Upper lobe of right lung (tissue), 1 donor: ENCODE measurements around the gene VSX1. TPM values are rescaled to one million over a fixed set of nuclear protein-coding genes. Genes with fewer than 3 reads are reported as not detected.

Experiments
- ATAC-seq: fragments of 200-7000 bp; cut with Tn5 transposase; one replicate; pipeline ENCODE4 v1.9.1; 2020; ENCODE audit warnings: mild to moderate bottlenecking, moderate library complexity
- DNase-seq: peaks from one replicate; pipeline ENCODE4 v3.0.0-alpha.2; 2020
- H3K27ac ChIP-seq: fragments of 200-600 bp; one replicate; pipeline ENCODE4 v1.8.0; 2022
- H3K27me3 ChIP-seq: fragments of 200-600 bp; one replicate; pipeline ENCODE4 v1.8.0; 2022; ENCODE audit warnings: mild to moderate bottlenecking
- H3K36me3 ChIP-seq: fragments of 200-600 bp; one replicate; pipeline ENCODE4 v1.8.0; 2022
- H3K4me1 ChIP-seq: fragments of 200-600 bp; one replicate; pipeline ENCODE4 v1.8.0; 2022
- H3K4me3 ChIP-seq: fragments of 200-600 bp; one replicate; pipeline ENCODE4 v1.8.0; 2022; ENCODE audit warnings: mild to moderate bottlenecking
- H3K9me3 ChIP-seq: fragments of 200-600 bp; one replicate; pipeline ENCODE4 v1.8.0; 2022
- intact Hi-C: fragments of 100-400 bp; cut with DNase I; formaldehyde crosslinking; loops from one replicate; pipeline ENCODE4 v1.11.0; 2022
- total RNA-seq: library from RNA; stranded (reverse); fragmentation: NEBNext Ultra II Directional; extraction: Animal tissue kit (Norgen Biotek cat#: 25700); gene quantifications from one replicate; pipeline ENCODE4 v1.2.1, GENCODE V29; 2021
- TF ChIP-seq, protein P1 (sequence below): fragments of 200-600 bp; IDR thresholded peaks from one replicate; pipeline ENCODE4 v1.8.0; 2022; ENCODE audit warnings: antibody characterized with exemption
- donor health status: DM: no; HTN: yes; CAD: no; lungs with severe emphysema.

The VSX1 gene
- total RNA-seq, 1 donor from 2014 or later, result not detected

DNA sequence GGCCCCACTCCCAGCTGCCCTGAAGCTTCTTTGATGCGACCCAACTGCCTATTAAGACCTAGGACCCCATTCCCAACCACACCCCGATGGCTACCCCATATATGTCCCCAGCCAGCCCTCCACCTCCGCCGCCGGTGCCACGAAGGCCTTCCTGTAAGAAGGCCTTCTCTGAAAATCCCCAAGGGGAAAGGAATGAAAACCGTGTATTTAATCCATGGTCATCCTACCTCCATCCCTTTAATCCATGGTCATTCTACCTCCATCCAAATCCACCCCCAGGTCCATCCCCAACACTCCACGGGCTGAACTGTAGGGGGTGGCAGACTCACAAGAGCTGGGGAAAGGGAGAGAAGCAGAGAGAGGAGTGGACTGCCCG is 545 bp upstream of the VSX1 start:
- intact Hi-C loops, result no loop called here
- no peak for DNase-seq
- TF ChIP-seq, protein P1, sequence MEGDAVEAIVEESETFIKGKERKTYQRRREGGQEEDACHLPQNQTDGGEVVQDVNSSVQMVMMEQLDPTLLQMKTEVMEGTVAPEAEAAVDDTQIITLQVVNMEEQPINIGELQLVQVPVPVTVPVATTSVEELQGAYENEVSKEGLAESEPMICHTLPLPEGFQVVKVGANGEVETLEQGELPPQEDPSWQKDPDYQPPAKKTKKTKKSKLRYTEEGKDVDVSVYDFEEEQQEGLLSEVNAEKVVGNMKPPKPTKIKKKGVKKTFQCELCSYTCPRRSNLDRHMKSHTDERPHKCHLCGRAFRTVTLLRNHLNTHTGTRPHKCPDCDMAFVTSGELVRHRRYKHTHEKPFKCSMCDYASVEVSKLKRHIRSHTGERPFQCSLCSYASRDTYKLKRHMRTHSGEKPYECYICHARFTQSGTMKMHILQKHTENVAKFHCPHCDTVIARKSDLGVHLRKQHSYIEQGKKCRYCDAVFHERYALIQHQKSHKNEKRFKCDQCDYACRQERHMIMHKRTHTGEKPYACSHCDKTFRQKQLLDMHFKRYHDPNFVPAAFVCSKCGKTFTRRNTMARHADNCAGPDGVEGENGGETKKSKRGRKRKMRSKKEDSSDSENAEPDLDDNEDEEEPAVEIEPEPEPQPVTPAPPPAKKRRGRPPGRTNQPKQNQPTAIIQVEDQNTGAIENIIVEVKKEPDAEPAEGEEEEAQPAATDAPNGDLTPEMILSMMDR, result no peak
- Histone ChIP-seq H3K4me1 (peaks cover 11% of the 10 kb centered on the region), H3K9me3 (no peaks in the 10 kb centered on the region), H3K36me3 (no peaks in the 10 kb centered on the region), H3K27me3 (peaks cover 87% of the 10 kb centered on the region), H3K4me3 (no peak overlapping the region), H3K27ac (no peak overlapping the region)
- ATAC-seq, result no peak

DNA sequence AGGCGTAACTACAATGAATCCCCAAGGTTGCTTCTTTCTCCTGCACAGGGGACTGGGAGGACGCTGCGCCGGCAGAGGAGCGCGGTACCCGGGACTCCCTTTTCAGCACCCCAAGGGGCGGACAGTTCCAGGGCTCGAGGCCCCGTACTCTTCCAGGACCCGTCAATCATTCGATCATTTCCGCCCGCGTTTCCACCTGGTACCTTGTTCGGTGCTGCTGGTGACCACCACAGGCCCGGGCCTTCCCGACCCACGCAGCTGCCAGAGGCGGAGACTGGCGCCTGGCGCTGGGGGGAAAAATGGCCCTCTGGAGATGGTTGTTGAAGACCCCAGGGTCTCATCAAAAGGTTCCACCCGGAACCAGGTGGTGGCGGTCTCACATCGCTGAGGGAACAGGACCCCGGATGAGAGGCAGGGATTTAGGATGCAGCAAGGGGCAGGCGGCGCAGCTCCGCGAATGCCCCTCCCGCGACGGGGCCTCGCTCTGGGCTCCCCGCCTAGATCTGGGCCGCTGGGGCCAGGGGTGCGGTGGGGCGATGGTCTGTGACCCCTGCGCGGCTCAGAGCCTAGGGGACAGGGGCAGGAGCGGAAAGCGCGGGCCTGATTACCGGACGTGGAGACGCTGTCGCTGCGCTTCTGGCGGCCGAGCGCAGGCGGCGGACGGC is 744 bp downstream of the VSX1 start:
- Histone ChIP-seq H3K9me3 (no peaks in the 10 kb centered on the region), H3K27me3 (peaks cover 89% of the 10 kb centered on the region), H3K4me1 (peaks cover 16% of the 10 kb centered on the region), H3K4me3 (no peak overlapping the region), H3K36me3 (no peaks in the 10 kb centered on the region), H3K27ac (no peak overlapping the region)
- ATAC-seq (peak; percentile 35), DNase-seq (no peak)
- intact Hi-C loops, result no loop called here
- TF ChIP-seq, protein P1, result no peak

DNA sequence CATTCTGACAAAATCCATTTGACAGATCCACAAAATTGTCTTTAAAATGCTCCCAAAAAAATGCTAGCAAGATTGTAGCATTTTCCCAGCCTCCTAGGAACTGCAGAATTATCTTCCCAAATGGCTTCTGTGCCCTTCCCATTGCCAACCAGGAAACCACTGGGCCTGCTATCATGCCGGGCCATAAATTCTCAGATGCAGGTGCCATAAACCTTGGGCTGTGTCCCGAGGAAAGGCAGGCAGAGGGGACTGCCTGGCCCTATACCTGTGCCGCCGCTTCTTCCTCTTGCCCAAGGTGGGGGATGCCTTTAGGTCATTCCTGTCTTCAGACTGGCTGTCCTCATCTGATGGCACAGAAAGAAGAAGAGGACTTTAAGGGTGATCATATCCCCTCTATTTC is 2.8 kb downstream of the VSX1 start:
- intact Hi-C loops, result no loop called here

DNA sequence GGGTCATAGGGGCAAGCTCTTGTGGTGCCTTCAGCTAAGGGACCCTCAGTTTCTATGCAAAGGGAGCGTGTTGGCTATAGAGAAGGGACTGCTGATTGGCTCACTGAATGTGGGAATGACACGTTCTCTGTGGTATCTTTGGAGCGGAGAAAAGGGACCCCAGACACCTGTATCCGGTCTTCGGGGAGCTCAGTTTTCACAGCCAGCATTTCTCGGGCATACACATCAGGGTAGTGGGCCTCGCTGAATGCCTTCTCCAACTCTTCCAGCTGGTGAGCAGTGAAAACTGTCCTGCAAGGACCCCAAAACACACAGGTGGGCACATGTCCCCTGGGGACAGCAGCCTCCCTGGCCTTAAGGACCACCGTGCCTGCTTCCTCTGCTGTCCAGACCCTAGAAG is 3.3 kb downstream of the VSX1 start:
- Histone ChIP-seq H3K36me3 (no peaks in the 10 kb centered on the region), H3K27me3 (peaks cover 71% of the 10 kb centered on the region), H3K27ac (no peak overlapping the region), H3K4me3 (no peak overlapping the region), H3K9me3 (no peaks in the 10 kb centered on the region), H3K4me1 (peaks cover 10% of the 10 kb centered on the region)
- DNase-seq (no peak), ATAC-seq (no peak)
- intact Hi-C loops, result no loop called here
- TF ChIP-seq, protein P1, result no peak

More for the DNA sequence above, 2.8 kb downstream of the VSX1 start:
- DNase-seq (no peak), ATAC-seq (no peak)
- Histone ChIP-seq H3K27me3 (peaks cover 75% of the 10 kb centered on the region), H3K4me1 (peaks cover 12% of the 10 kb centered on the region), H3K36me3 (no peaks in the 10 kb centered on the region), H3K4me3 (no peak overlapping the region), H3K27ac (no peak overlapping the region), H3K9me3 (no peaks in the 10 kb centered on the region)
- TF ChIP-seq, protein P1, result no peak

DNA sequence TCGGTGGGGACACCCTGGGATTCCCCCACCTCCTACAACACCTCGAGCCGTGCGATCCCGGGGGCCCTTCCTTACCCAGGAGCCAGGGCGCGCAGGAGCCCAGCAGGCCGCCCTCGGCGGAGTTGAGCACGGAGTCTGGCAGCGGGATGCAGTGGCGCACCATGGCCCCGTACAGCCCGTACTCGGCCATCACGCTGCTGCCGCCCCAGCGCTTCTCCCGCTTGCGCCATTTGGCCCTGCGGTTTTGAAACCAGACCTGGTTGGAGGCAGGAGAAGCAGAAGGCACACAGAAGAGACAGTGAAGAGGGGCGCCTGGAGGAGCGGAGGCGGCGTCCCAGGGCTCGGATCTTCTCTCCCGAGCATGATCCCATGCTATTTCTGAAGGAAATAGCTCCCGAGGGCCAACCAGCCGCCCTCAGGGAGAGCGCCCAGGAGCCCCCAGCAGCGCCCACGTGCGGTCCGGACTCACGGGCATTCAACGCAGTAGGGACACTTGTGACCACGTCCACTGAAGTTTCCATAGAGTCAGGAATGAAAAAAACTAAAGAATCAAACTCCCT is 4.3 kb downstream of the VSX1 start:
- ATAC-seq (peak; percentile 74), DNase-seq (peak; percentile 86)
- Histone ChIP-seq H3K36me3 (no peaks in the 10 kb centered on the region), H3K9me3 (no peaks in the 10 kb centered on the region), H3K27ac (no peak overlapping the region), H3K4me1 (peaks cover 10% of the 10 kb centered on the region), H3K4me3 (peak overlapping the region; percentile 28), H3K27me3 (peaks cover 68% of the 10 kb centered on the region)
- TF ChIP-seq, protein P1, result no peak
- intact Hi-C loops, result no loop called here
